NB4 (cell line): ENCODE results near the gene ZBTB40.

Source experiments
- DNase-seq: peaks from one replicate; pipeline ENCODE4 v3.0.0; 2010; ENCODE audit warnings: low read depth
- H3K4me3 ChIP-seq: one replicate; pipeline ENCODE4 v1.5.1; 2011; ENCODE audit warnings: mild to moderate bottlenecking, low read depth, low read length, moderate library complexity
- MYC ChIP-seq: IDR thresholded peaks from 2 replicates; pipeline ENCODE4 v1.6.1; 2011; ENCODE audit warnings: low read depth, low read length
- POLR2A ChIP-seq: IDR thresholded peaks from 2 replicates; pipeline ENCODE4 v1.6.1; 2011; ENCODE audit warnings: mild to moderate bottlenecking; ENCODE audit not compliant: insufficient read length; ENCODE audit errors: extremely low read depth
- TF ChIP-seq, protein P1 (sequence below): IDR thresholded peaks from one replicate; pipeline ENCODE4 v1.5.1; 2012; ENCODE audit warnings: low read depth, low read length
- TF ChIP-seq, protein P2 (sequence below): IDR thresholded peaks from 2 replicates; pipeline ENCODE4 v1.6.1; 2011; ENCODE audit warnings: low read depth, low read length

ZBTB40 gene

DNA sequence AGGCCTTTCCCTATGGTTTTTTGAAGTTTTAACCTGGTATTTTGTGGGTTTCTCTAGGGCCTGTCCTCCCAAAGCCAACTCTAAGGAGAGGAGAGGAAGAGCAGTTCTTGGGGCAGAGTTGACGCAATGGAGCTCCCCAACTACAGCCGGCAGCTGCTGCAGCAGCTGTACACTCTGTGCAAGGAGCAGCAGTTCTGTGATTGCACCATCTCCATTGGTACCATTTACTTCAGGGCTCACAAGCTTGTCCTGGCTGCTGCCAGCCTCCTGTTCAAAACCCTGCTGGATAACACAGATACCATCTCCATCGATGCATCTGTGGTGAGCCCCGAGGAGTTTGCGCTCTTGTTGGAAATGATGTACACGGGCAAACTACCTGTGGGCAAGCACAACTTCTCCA lies 38.2 kb downstream of the ZBTB40 start:
- H3K4me3 ChIP-seq, result no peak overlapping the region
- DNase-seq, result peak; percentile 72
- TF ChIP-seq, protein P1, sequence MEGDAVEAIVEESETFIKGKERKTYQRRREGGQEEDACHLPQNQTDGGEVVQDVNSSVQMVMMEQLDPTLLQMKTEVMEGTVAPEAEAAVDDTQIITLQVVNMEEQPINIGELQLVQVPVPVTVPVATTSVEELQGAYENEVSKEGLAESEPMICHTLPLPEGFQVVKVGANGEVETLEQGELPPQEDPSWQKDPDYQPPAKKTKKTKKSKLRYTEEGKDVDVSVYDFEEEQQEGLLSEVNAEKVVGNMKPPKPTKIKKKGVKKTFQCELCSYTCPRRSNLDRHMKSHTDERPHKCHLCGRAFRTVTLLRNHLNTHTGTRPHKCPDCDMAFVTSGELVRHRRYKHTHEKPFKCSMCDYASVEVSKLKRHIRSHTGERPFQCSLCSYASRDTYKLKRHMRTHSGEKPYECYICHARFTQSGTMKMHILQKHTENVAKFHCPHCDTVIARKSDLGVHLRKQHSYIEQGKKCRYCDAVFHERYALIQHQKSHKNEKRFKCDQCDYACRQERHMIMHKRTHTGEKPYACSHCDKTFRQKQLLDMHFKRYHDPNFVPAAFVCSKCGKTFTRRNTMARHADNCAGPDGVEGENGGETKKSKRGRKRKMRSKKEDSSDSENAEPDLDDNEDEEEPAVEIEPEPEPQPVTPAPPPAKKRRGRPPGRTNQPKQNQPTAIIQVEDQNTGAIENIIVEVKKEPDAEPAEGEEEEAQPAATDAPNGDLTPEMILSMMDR, result no peak
- no peak for TF ChIP-seq POLR2A
- TF ChIP-seq, protein P2, sequence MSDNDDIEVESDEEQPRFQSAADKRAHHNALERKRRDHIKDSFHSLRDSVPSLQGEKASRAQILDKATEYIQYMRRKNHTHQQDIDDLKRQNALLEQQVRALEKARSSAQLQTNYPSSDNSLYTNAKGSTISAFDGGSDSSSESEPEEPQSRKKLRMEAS, result no peak
- no peak for TF ChIP-seq MYC

DNA sequence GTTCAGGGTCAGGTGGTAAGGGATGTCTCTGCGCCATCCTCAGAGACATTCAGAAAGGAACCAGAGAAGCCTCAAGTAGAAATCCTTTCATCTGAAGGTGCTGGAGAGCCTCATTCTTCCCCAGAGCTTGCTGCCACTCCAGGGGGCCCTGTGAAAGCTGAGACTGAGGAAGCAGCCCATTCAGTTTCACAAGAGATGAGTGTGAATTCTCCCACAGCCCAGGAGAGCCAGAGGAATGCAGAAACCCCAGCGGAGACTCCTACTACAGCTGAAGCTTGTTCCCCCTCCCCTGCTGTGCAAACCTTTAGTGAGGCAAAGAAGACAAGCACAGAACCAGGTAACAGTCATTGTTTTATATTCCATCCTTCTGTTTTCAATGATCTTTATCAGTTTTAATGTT lies 38.7 kb downstream of the ZBTB40 start:
- H3K4me3 ChIP-seq, result no peak overlapping the region
- TF ChIP-seq POLR2A (no peak), MYC (no peak)
- TF ChIP-seq, protein P1, result no peak
- TF ChIP-seq, protein P2, result no peak
- DNase-seq, result peak; percentile 50

DNA sequence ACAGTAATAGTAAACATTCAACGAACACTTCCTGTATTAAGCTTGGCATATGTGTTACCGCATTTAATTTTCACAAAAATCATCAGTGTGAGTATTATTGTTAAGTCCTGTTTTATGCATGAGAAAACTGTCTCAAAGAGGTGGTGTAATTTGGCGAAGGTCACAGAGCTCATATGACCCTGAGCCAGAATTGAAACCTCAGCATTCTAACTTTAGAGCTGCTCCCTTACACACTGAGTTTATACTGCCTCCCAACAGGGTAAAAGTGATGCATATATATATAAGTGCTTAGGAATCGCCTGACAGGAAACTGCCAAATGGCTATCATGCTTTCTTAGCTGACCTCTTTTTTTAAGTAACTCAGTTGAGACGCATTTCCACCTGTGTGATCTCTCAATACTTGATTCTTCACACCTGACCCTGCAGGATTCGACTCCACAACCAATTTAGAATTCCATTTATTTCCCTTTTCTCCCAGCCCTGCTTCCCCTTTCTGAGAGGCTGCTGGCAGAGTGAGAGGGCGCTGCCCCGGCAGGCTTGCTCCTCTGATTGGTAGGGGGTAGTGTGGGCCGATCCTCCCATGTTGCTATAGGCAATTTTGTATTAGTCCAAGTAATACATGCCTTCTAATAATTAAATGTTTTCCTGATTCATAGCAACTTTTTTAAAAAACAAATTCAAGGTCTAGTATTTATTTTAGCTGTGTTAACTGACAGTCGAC lies 40.5 kb downstream of the ZBTB40 start:
- no peak for TF ChIP-seq POLR2A
- TF ChIP-seq, protein P2, result no peak
- TF ChIP-seq, protein P1, result no peak
- no peak for TF ChIP-seq MYC
- DNase-seq, result no peak
- no peak overlapping the region for H3K4me3 ChIP-seq

DNA sequence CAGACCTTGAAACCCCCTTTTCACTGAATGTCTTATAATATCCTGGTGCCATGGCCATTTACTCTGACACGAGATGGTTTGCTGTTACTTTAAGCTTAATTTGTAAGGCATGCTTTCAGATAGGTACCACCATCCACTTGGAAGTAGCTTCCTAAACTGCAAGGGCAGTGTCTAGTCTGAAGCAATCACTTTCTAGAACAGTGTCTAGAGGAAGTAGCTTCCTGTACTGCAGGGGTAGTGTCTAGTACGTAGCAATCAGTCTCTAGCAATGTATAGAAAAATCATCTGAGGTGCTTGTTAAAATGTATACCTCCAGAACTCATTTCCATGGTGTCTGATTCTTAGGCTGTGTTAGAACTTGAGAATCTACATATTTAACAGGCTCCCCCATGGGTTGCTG lies 42.5 kb downstream of the ZBTB40 start:
- H3K4me3 ChIP-seq, result no peak overlapping the region
- peak; percentile 32 for DNase-seq
- TF ChIP-seq, protein P1, result no peak
- TF ChIP-seq POLR2A (no peak), MYC (no peak)
- TF ChIP-seq, protein P2, result no peak

DNA sequence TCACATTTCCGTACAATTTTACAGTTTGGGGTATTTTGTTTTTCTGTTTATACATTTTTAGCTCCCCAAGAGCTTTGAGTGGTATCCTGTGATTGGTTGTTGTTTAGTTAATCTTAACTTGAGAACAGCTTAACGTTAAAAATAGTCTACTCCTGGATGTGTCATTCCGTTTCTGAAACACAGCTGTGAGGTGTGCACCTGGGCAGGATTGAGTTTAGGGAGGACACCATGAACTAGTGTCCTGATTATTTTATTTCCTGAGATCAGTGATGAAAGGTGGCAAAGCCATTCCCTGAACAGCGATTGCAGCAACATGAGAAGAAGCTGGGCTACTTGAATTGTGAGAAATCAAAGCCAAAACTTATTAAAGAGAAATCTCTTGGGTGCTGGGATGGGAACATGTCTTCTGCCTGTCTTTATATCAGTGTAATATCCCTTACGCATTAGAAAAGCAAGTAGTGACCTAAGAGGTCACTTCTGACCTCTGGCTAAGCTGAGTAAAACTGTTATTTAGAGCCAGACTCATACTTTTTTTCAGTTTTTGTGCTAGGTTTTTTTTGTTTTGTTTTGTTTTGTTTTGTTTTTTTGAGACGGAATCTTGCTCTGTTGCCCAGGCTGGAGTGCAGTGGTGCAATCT lies 43.4 kb downstream of the ZBTB40 start:
- H3K4me3 ChIP-seq, result no peak overlapping the region
- no peak for TF ChIP-seq MYC
- TF ChIP-seq, protein P1, result no peak
- TF ChIP-seq POLR2A, result no peak
- TF ChIP-seq, protein P2, result no peak
- no peak for DNase-seq
